NCI-H510A treated with DMSO at 0.1 percent for 48 hours (cell line): ENCODE measurements around the gene ADH7.

Experiments used
- DNase-seq: peaks from one replicate; lab custom pipeline; 2025; lab: John Stamatoyannopoulos, UW

ADH7 gene

GRCh38 chr4:99435154-99435553, at the start of gene ADH7:
TSS of gene ADH7 (minus strand) at chr4:99435342. CDS start at chr4:99435233, 109 bp downstream.
- DNase-seq = no peak

GRCh38 chr4:99483636-99484035, 48.5 kb upstream of the ADH7 start:
- no peak for DNase-seq

- DNase-seq = no peak
Observed at GRCh38 chr4:99473131-99473530, 38.0 kb upstream of the ADH7 start.

- DNase-seq = no peak
Observed at GRCh38 chr4:99471896-99472295, 36.8 kb upstream of the ADH7 start.

DNA sequence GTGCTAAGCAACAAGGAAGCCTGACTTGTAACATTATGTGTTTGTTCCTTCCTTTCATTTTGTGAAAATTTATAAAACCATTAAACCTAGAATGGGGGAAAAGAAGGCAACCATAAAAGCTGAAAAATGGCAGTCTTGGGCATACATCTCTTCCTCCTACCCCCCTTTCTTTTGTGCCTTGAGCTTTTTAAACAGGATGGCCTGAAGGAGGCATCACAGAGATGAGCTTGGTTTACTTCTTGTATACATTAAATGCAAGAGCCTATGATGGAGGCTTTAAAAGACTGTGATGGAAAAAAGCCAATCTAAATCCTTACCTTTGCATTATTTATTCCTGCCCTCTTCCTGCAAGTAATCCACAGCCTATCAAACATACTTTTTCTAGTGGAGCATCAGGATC, 36.2 kb upstream of the ADH7 start:
- no peak for DNase-seq

DNA sequence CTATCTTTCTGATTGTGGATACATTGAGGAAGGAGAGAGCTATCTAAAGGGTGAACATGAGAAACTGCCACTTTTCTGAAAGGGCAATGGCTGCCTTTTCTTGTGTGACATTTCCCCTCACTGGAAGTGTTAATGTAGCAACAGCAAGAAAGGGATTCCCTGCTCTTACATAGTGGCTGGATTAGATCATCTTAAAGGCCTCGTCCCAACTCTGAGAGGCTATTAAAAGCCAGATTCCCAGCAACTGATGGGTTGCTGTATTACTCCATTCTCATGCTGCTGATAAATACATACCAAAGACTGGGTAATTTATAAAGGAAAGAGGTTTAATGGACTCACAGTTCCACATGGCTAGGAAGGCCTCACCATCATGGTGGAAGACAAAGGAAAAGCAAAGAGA, 33.7 kb upstream of the ADH7 start:
- no peak for DNase-seq

- no peak for DNase-seq
Observed at GRCh38 chr4:99467887-99468286, 32.7 kb upstream of the ADH7 start.

GRCh38 chr4:99463566-99463965, 28.4 kb upstream of the ADH7 start:
- DNase-seq = no peak

- DNase-seq = peak; percentile 68
Observed at GRCh38 chr4:99462875-99463464, 27.8 kb upstream of the ADH7 start.

- no peak for DNase-seq
Observed at GRCh38 chr4:99461623-99462401, 26.7 kb upstream of the ADH7 start.

GRCh38 chr4:99459546-99460042, 24.5 kb upstream of the ADH7 start:
- no peak for DNase-seq

DNA sequence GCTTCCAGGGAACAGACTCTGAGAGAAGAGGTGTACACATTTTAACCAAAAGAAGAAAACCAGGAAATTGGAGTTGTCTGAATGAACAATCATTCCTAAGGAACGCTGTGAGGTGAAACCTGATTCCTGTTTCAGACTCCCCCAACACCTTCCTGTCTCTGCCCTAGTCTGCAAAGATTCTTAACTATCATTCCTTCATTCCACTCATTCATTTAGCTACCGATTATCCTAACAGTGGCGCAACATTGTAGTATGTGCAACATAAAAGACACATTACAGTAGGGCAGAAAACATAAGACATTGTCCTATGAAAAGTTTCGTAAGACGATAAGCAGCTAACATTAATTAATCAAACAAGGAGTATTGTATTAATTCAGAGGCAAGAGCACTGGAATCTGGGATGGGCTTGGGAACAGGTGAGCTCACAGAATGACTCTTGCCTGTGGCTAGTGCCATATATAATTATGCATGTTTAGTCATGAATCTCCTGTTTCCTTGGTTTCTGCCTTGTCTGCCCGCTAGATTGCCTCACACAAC, 23.8 kb upstream of the ADH7 start:
- DNase-seq = no peak

- DNase-seq = no peak
Observed at GRCh38 chr4:99457676-99458075, 22.5 kb upstream of the ADH7 start.

- no peak for DNase-seq
Observed at GRCh38 chr4:99457270-99457669, 22.1 kb upstream of the ADH7 start.

GRCh38 chr4:99447513-99447912, 12.4 kb upstream of the ADH7 start:
- no peak for DNase-seq

DNA sequence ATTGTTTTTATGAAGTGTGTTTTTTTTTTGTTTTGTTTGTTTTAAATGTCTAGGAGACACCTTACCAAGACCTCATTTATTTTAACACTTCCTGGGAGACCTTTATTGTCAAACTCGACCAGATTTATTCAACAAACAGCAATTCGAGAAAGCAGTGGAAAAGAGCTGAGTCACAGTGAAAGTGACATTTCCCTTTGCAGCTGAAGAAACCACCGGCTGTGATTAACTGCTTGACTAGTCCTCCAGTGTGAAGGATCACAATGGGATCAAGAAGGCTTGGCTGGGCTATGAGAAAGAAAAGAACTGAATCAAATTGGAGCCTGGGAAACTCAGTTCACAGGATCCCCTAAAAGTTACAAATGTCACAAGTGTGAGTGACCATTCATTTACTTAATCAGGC, 11.9 kb upstream of the ADH7 start:
- DNase-seq = no peak

DNA sequence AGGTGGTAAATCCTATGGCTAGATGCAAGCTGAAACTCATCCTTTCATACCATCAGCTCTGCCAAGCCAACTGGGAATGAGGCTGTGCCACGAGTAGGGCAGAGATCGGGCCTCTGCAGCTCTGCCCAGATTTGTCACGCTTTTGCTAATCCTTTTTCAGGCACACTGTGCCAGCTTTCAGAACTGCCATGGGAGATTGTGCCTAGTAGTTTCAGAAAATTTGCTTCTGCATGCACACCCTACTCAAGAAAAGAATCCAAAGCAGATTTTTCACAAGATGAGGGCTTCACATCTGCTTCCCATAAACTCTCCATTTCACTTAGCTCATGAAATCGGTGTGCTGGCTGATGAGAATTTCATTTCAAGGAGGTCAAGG, 3.3 kb upstream of the ADH7 start:
- no peak for DNase-seq

- DNase-seq = peak; percentile 38
Observed at GRCh38 chr4:99437723-99438404, 2.7 kb upstream of the ADH7 start.

DNA sequence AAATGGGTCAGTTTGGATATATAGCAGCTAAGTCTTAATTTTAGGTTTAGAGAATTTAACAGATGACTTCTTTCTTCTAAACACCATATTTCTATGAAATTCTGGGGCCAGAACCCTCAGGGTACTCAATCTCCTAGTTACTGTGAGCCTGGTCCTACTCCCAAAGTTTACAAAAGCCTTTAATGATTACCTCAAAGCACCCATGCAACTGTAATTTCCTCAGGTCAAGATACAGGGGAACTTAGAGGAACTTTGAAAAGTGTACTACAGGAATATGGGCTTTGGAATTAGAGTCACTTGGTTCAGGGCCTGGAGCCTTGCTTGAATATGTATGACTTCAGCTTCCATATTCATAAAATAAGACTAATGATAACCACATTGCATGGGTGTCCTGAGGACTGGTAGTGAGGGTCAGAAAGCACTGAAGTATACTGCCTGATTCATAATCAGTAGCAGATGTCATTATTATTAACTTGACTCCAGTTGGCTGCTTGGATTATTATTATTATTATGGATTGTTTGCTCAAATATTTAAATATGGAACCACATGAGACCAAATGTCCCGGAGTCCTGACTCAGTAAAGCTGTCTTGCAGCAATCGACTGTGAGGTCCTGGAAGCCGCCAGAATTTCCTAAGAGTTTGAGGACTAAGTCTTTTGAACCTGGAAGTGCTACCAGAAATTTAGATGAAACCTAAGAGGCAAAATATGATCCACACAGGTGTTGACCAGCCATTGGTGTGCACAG, 2.0 kb upstream of the ADH7 start:
- no peak for DNase-seq

DNA sequence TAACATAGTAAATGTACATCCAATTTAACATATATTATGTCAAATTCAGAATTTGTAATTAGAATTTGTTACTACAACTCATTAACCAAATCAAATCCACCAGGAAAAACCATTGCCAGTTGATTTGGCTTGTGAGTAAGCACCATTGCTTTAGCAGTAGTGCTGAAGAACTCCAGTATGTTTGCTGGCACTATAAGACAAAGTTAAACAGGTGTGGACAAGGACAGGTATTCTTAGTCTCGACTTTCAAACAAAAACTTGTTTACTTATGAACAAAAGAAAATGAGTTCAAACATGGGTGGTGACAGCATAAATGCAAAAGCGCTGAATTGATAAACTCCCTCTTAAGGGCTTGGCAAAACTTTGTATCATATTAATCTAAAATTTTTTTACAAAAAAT, 1.3 kb upstream of the ADH7 start:
- peak; percentile 3 for DNase-seq

GRCh38 chr4:99430106-99430505, 5.0 kb downstream of the ADH7 start:
- peak; percentile 52 for DNase-seq

- no peak for DNase-seq
Observed at GRCh38 chr4:99417125-99417524, 18.0 kb downstream of the ADH7 start.
